ENCODE data around the gene ADAM17. TPM values are rescaled to one million over a fixed set of nuclear protein-coding genes. Genes with fewer than 3 reads are reported as not detected.
A peak's percentile ranks its signal among the peaks of the same experiment; 100 is the strongest.

ADAM17 gene
- polyA plus RNA-seq (2013, experiment 1 of 2) = 36.8 TPM
- polyA plus RNA-seq (2013, experiment 2 of 2) = 36.8 TPM

DNA sequence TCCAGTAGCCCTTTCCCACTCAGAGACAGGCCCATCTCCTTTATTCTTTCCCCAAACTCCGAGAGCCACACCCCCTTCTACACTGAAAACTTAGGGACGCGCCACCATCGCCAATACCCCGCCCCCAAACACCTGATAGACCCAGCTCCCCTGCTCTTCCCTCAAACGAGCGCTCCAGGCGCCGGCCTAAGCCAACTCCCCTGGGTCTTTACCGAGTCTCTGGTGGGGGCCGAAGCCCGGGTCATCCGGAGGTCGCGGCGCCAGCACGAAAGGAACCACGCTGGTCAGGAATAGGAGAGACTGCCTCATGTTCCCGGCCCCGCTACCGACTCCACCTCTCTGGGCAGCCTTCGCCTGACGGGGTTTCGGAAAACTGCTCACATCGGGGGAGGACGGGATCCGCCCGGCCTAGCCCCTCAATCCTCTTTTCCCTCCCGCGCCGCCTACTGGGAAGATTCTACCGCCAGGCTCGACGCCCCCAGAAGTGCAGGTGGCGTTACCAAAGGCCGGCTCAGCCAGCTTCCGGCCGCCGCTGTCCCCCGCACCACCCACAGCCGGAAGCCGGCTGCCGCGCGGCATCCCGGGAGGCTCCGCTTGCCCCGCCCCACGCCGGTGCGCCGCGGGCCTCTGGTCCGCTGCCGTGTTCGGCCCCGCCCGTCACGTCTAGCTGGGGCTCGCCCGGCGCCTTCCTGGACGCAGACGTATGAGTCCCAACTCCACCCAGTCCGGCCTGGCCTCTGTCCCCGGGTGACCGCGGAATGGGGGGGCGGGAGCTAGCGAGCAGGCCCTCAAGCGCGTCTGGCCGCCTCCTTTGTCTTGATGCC lies at the start of gene ADAM17:
Gene ADAM17, minus strand, starts transcription at position 534 of the 824 bp plus-strand sequence. Its CDS starts 225 bp downstream, at position 309.
- H3K4me1 ChIP-seq (ENCODE audit: control insufficient read depth in 2 of 2, insufficient read depth in 1 of 2, low read depth in 1 of 2, low read length in 2 of 2) = peaks cover 0 to 1% of the 10 kb centered on the region in 2 donors
- peak within 1 kb of the TSS; percentile 99 for H3K18ac ChIP-seq (ENCODE audit: low read length)
- H2BK5ac ChIP-seq (ENCODE audit: low read length) = peak within 1 kb of the TSS; percentile 75
- WGBS, 2 donors (ENCODE audit: extremely low coverage in 2 of 2, insufficient read length in 2 of 2, insufficient replicate concordance in 1 of 2) = no CpG with 5 or more reads among the region's 73 CpGs
- H3K27me3 ChIP-seq (ENCODE audit: control insufficient read depth in 3 of 3, insufficient read depth in 3 of 3, low read depth in 1 of 3, low read length in 3 of 3) = no peaks in the 10 kb centered on the region
- peaks cover 4 to 15% of the 10 kb centered on the region in 2 donors for H3K36me3 ChIP-seq (replicated peaks in 1 of 2; ENCODE audit: control insufficient read depth in 2 of 2, insufficient read depth in 2 of 2, low read length in 2 of 2)
- peak within 1 kb of the TSS; percentile 92 for H2AFZ ChIP-seq (ENCODE audit: low read length)
- peak within 1 kb of the TSS; percentile 26 for H2BK15ac ChIP-seq (ENCODE audit: low read length)
- H3K79me1 ChIP-seq (ENCODE audit: low read depth, low read length) = no peaks in the 10 kb centered on the region
- no peaks in the 10 kb centered on the region for H3K9me3 ChIP-seq (replicated peaks in 1 of 2; ENCODE audit: control insufficient read depth in 2 of 2, insufficient read depth in 1 of 2, low read depth in 1 of 2, low read length in 2 of 2)
- H2BK12ac ChIP-seq (ENCODE audit: low read length) = no peak within 1 kb of the TSS
- peak; percentile 93 for DNase-seq (ENCODE audit: low spot score)
- H4K8ac ChIP-seq (ENCODE audit: low read depth, low read length) = peak within 1 kb of the TSS; percentile 3
- peak within 1 kb of the TSS; percentile 98 for H3K27ac ChIP-seq (replicated peaks; ENCODE audit: low read length)
- no peak within 1 kb of the TSS for H3K4ac ChIP-seq (ENCODE audit: low read length)
- peak within 1 kb of the TSS; percentile 76 to 84 for H3K4me3 ChIP-seq (ENCODE audit: low read length in 2 of 2)
- no peak within 1 kb of the TSS for H2BK120ac ChIP-seq (ENCODE audit: low read depth, low read length)
- H2AK5ac ChIP-seq (ENCODE audit: low read depth, low read length) = peak within 1 kb of the TSS; percentile 75
- H4K91ac ChIP-seq (ENCODE audit: low read depth, low read length, poor library complexity) = no peak within 1 kb of the TSS
- H3K9ac ChIP-seq (ENCODE audit: low read depth, low read length, poor library complexity) = peak within 1 kb of the TSS; percentile 90
- peak within 1 kb of the TSS; percentile 71 for H3K14ac ChIP-seq (ENCODE audit: low read length)
- peak within 1 kb of the TSS; percentile 74 for H3K4me2 ChIP-seq (ENCODE audit: insufficient read depth, low read length, poor library complexity, severe bottlenecking)
- peak within 1 kb of the TSS; percentile 100 for H3K23ac ChIP-seq (ENCODE audit: low read depth, low read length, poor library complexity)

DNA sequence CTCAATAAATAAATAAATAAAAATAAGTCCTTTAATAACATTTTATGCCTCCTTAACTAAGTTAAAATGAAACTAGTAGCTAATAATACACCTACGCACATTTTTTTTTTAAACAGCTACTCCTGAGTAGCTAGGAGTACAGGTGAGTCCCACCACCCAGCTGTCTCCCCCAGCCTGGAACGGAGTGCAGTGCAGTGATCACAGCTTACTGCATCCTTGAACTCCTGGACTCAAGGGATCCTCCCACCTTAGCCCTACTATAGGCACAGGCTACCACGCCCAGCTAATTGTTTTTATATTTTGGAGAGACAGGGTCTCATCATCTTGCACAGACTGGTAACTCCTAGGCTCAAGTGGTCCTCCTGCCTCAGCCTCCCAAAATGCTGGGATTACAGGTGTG lies 46.8 kb upstream of the ADAM17 start:
- Histone ChIP-seq H2BK15ac (ENCODE audit: low read length) (no peak overlapping the region), H2AFZ (ENCODE audit: low read length) (no peak overlapping the region), H3K4me3 (ENCODE audit: low read length in 2 of 2) (no peak overlapping the region), H3K23ac (ENCODE audit: low read depth, low read length, poor library complexity) (no peak overlapping the region), H3K9me3 (replicated peaks in 1 of 2; ENCODE audit: control insufficient read depth in 2 of 2, insufficient read depth in 1 of 2, low read depth in 1 of 2, low read length in 2 of 2) (peaks cover 11 to 49% of the 10 kb centered on the region in 2 donors), H2BK5ac (ENCODE audit: low read length) (no peak overlapping the region), H2BK12ac (ENCODE audit: low read length) (no peak overlapping the region), H3K4ac (ENCODE audit: low read length) (no peak overlapping the region), H4K91ac (ENCODE audit: low read depth, low read length, poor library complexity) (no peak overlapping the region), H3K18ac (ENCODE audit: low read length) (no peak overlapping the region), H3K27ac (replicated peaks; ENCODE audit: low read length) (no peak overlapping the region), H3K4me2 (ENCODE audit: insufficient read depth, low read length, poor library complexity, severe bottlenecking) (no peak overlapping the region), H2AK5ac (ENCODE audit: low read depth, low read length) (no peak overlapping the region), H3K36me3 (replicated peaks in 1 of 2; ENCODE audit: control insufficient read depth in 2 of 2, insufficient read depth in 2 of 2, low read length in 2 of 2) (peaks cover 11 to 83% of the 10 kb centered on the region in 2 donors), H2BK120ac (ENCODE audit: low read depth, low read length) (no peak overlapping the region), H3K27me3 (ENCODE audit: control insufficient read depth in 3 of 3, insufficient read depth in 3 of 3, low read depth in 1 of 3, low read length in 3 of 3) (no peaks in the 10 kb centered on the region), H3K9ac (ENCODE audit: low read depth, low read length, poor library complexity) (no peak overlapping the region), H3K79me1 (ENCODE audit: low read depth, low read length) (peaks cover 7% of the 10 kb centered on the region), H3K4me1 (ENCODE audit: control insufficient read depth in 2 of 2, insufficient read depth in 1 of 2, low read depth in 1 of 2, low read length in 2 of 2) (no peaks in the 10 kb centered on the region), H3K14ac (ENCODE audit: low read length) (no peak overlapping the region), H4K8ac (ENCODE audit: low read depth, low read length) (no peak overlapping the region)
- no CpG with 5 or more reads among the region's 3 CpGs for WGBS, 2 donors (ENCODE audit: extremely low coverage in 2 of 2, insufficient read length in 2 of 2, insufficient replicate concordance in 1 of 2)
- DNase-seq (ENCODE audit: low spot score) = no peak

DNA sequence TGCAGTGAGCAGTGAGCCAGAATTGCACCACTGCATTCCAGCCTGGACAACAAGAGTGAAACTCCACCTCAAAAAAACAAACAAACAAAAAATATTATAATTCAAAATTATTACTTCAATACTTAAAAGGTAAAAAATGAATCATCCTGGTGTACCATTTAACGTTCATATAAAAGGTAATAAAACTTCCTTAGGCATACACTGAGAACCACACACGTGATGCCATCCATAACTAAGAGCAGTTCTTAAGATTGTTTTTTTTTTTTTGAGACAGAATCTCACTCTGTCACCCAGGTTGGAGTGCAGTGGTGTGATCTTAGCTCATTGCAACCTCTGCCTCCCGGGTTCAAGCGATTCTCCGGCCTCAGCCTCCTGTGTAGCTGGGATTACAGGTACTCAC lies 45.8 kb upstream of the ADAM17 start:
- H3K23ac ChIP-seq (ENCODE audit: low read depth, low read length, poor library complexity) = no peak overlapping the region
- peaks cover 11 to 49% of the 10 kb centered on the region in 2 donors for H3K9me3 ChIP-seq (replicated peaks in 1 of 2; ENCODE audit: control insufficient read depth in 2 of 2, insufficient read depth in 1 of 2, low read depth in 1 of 2, low read length in 2 of 2)
- H2BK120ac ChIP-seq (ENCODE audit: low read depth, low read length) = no peak overlapping the region
- no peak overlapping the region for H2AFZ ChIP-seq (ENCODE audit: low read length)
- H3K18ac ChIP-seq (ENCODE audit: low read length) = no peak overlapping the region
- no peak overlapping the region for H3K9ac ChIP-seq (ENCODE audit: low read depth, low read length, poor library complexity)
- no peak overlapping the region for H3K4me2 ChIP-seq (ENCODE audit: insufficient read depth, low read length, poor library complexity, severe bottlenecking)
- H3K4me3 ChIP-seq (ENCODE audit: low read length in 2 of 2) = no peak overlapping the region
- no CpG with 5 or more reads among the region's 5 CpGs for WGBS, 2 donors (ENCODE audit: extremely low coverage in 2 of 2, insufficient read length in 2 of 2, insufficient replicate concordance in 1 of 2)
- H3K27me3 ChIP-seq (ENCODE audit: control insufficient read depth in 3 of 3, insufficient read depth in 3 of 3, low read depth in 1 of 3, low read length in 3 of 3) = no peaks in the 10 kb centered on the region
- H4K91ac ChIP-seq (ENCODE audit: low read depth, low read length, poor library complexity) = no peak overlapping the region
- DNase-seq (ENCODE audit: low spot score) = no peak
- H2BK12ac ChIP-seq (ENCODE audit: low read length) = no peak overlapping the region
- H3K4me1 ChIP-seq (ENCODE audit: control insufficient read depth in 2 of 2, insufficient read depth in 1 of 2, low read depth in 1 of 2, low read length in 2 of 2) = peaks cover 0 to 1% of the 10 kb centered on the region in 2 donors
- no peak overlapping the region for H2BK15ac ChIP-seq (ENCODE audit: low read length)
- H3K36me3 ChIP-seq (replicated peaks in 1 of 2; ENCODE audit: control insufficient read depth in 2 of 2, insufficient read depth in 2 of 2, low read length in 2 of 2) = peaks cover 11 to 88% of the 10 kb centered on the region in 2 donors
- H2BK5ac ChIP-seq (ENCODE audit: low read length) = no peak overlapping the region
- H2AK5ac ChIP-seq (ENCODE audit: low read depth, low read length) = no peak overlapping the region
- H3K14ac ChIP-seq (ENCODE audit: low read length) = no peak overlapping the region
- H3K79me1 ChIP-seq (ENCODE audit: low read depth, low read length) = peaks cover 9% of the 10 kb centered on the region
- H4K8ac ChIP-seq (ENCODE audit: low read depth, low read length) = no peak overlapping the region
- no peak overlapping the region for H3K27ac ChIP-seq (replicated peaks; ENCODE audit: low read length)
- H3K4ac ChIP-seq (ENCODE audit: low read length) = no peak overlapping the region

DNA sequence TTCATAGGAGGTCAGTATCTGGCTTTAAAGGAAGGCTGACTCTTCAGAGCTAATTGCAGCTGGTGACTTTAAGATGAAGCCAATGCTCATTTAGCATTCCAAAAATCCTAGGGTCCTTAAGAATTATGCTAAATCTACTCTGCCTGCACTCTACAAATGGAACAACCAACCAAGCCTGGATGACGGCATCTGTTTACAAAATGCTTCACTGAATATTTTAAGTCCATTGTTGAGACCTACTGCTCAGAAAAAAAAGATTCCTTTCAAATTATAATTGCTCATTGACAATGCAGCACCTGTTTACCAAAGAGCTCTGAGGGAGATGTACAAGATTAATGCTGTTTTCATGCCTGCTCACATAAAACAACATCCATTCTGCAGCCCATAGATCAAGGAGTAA lies 43.8 kb upstream of the ADAM17 start:
- no peak overlapping the region for H2BK15ac ChIP-seq (ENCODE audit: low read length)
- no peak overlapping the region for H4K8ac ChIP-seq (ENCODE audit: low read depth, low read length)
- H4K91ac ChIP-seq (ENCODE audit: low read depth, low read length, poor library complexity) = no peak overlapping the region
- H2BK120ac ChIP-seq (ENCODE audit: low read depth, low read length) = no peak overlapping the region
- H2AK5ac ChIP-seq (ENCODE audit: low read depth, low read length) = no peak overlapping the region
- H3K27me3 ChIP-seq (ENCODE audit: control insufficient read depth in 3 of 3, insufficient read depth in 3 of 3, low read depth in 1 of 3, low read length in 3 of 3) = no peaks in the 10 kb centered on the region
- H3K4ac ChIP-seq (ENCODE audit: low read length) = no peak overlapping the region
- H3K14ac ChIP-seq (ENCODE audit: low read length) = no peak overlapping the region
- no peak for DNase-seq (ENCODE audit: low spot score)
- no peak overlapping the region for H2BK12ac ChIP-seq (ENCODE audit: low read length)
- peaks cover 10 to 85% of the 10 kb centered on the region in 2 donors for H3K36me3 ChIP-seq (replicated peaks in 1 of 2; ENCODE audit: control insufficient read depth in 2 of 2, insufficient read depth in 2 of 2, low read length in 2 of 2)
- no CpG with 5 or more reads among the region's 1 CpG for WGBS, 2 donors (ENCODE audit: extremely low coverage in 2 of 2, insufficient read length in 2 of 2, insufficient replicate concordance in 1 of 2)
- no peak overlapping the region for H3K27ac ChIP-seq (replicated peaks; ENCODE audit: low read length)
- H3K4me1 ChIP-seq (ENCODE audit: control insufficient read depth in 2 of 2, insufficient read depth in 1 of 2, low read depth in 1 of 2, low read length in 2 of 2) = peaks cover 3 to 6% of the 10 kb centered on the region in 2 donors
- H2AFZ ChIP-seq (ENCODE audit: low read length) = no peak overlapping the region
- H3K4me3 ChIP-seq (ENCODE audit: low read length in 2 of 2) = no peak overlapping the region
- no peak overlapping the region for H3K4me2 ChIP-seq (ENCODE audit: insufficient read depth, low read length, poor library complexity, severe bottlenecking)
- no peak overlapping the region for H3K23ac ChIP-seq (ENCODE audit: low read depth, low read length, poor library complexity)
- no peak overlapping the region for H3K9ac ChIP-seq (ENCODE audit: low read depth, low read length, poor library complexity)
- H3K9me3 ChIP-seq (replicated peaks in 1 of 2; ENCODE audit: control insufficient read depth in 2 of 2, insufficient read depth in 1 of 2, low read depth in 1 of 2, low read length in 2 of 2) = peaks cover 10 to 49% of the 10 kb centered on the region in 2 donors
- H2BK5ac ChIP-seq (ENCODE audit: low read length) = no peak overlapping the region
- no peak overlapping the region for H3K18ac ChIP-seq (ENCODE audit: low read length)
- peaks cover 8% of the 10 kb centered on the region for H3K79me1 ChIP-seq (ENCODE audit: low read depth, low read length)

Measured in neuronal stem cell (in vitro differentiated cells).